Left lobe of liver (tissue), 2 donors: Measurements from ENCODE around the gene MEF2C. TPM values are rescaled to one million over a fixed set of nuclear protein-coding genes. Genes with fewer than 3 reads are reported as not detected.
A peak's percentile ranks its signal among the peaks of the same experiment; 100 is the strongest.

ENCODE experiments used
- ATAC-seq: fragments of 200-7000 bp; cut with Tn5 transposase; one replicate; pipeline ENCODE4 v1.9.1; 2020; ENCODE audit warnings: mild to moderate bottlenecking, moderate library complexity
- DNase-seq: peaks from one replicate; pipeline ENCODE4 v3.0.0-alpha.2; 2020; ENCODE audit warnings: low spot score
- total RNA-seq: library from RNA; stranded (reverse); gene quantifications from one replicate; pipeline ENCODE4 v1.2.1, GENCODE V29; 2021
- donor health status: DM: no; HTN: no; CAD: no; lungs with moderate emphysema.
- donor health status: DM: no; HTN: yes; CAD: no.

Gene MEF2C
- total RNA-seq, 1 donor from 2014 or later: 5.1 TPM

DNA sequence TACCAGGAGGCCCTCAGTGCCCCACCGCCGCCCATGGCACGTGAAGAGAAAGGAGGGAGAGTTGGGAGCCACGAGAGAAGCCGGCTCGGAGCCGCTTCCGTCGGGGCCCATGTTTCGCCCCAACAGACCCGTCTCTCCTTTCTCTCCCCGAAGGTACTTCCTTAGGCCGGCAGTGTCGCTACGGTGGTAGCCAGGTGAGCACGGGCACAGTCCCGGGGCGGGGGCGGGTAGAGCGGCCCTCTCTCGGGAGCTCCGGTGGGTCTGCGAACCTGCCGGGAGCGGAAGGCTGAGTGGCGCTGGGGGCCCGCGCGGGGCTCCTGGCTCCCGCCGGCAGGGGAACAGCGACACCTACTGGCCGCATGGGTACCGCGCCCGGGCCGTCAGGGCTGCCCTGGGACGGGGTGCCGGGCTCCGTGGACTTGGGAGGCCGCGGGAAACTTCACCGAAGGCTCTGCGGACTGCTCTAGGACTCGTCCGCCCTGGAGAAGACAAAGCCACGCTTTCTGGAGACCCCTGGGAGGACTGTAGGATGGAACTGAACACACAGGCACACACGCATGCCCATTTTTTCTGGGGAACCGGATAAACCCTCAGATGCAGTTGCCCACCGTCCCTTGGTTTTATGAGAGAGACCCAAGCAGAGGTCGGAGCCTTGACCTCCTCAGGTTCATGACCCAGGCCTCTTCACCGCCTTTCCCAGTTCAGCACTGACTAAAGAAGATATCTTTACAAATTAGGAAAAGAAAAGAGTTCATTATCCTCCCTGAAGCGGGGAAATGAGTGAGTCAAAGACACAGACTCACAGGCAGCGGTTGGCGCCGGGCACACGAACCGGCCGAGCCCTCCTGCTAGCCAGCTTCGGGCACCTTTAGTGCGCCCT, 202.5 kb downstream of the MEF2C start:
- DNase-seq (peak; percentile 77), ATAC-seq (peak; percentile 99)

DNA sequence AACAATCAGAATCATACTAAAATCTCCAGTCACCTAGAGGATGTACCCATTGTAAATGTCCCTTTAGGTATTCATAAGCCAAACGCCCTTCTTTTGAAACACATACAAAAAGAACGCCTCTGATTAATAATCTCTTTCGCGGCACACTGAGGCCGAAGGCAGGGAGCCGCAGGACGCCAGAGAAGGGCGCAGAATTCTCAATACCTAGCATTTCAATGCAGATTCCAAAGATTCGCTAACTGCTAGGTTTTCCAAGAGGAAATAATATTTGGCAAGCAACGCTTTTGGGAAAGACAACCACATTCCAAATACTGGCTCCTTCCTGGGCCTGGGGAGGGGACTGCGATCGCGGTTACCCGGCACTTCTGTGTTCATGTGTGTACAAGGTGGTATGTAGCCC, 203.3 kb downstream of the MEF2C start:
- DNase-seq: no peak
- ATAC-seq: no peak

DNA sequence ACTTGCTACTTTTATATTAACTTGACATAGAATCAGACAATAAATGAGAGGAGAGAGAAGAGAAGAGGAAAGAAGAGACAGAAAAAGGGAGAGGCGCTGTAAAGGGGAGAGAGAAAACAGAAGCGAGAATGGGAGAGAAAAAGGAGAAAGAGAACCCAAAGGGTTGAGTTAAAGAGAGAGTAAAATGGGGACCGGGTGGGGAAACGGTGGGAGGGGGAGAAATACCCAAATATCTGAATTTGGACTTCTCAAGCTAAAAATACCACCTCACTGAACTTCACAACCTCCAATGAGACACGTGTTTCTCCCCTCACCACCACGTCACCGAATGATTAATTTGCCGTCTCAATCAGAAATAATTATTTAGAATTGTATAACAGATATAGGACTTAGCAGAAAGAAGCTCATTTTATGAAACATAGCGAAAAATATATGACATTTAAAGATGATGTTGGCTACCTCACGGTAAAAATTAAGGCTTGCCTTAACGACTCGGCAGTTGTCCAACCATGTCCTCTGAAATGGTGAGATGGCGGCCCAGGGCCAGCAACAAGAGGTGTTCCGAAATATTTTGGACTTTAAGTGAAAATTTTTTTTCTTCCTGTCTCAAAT, 204.1 kb downstream of the MEF2C start:
- ATAC-seq (no peak), DNase-seq (no peak)

DNA sequence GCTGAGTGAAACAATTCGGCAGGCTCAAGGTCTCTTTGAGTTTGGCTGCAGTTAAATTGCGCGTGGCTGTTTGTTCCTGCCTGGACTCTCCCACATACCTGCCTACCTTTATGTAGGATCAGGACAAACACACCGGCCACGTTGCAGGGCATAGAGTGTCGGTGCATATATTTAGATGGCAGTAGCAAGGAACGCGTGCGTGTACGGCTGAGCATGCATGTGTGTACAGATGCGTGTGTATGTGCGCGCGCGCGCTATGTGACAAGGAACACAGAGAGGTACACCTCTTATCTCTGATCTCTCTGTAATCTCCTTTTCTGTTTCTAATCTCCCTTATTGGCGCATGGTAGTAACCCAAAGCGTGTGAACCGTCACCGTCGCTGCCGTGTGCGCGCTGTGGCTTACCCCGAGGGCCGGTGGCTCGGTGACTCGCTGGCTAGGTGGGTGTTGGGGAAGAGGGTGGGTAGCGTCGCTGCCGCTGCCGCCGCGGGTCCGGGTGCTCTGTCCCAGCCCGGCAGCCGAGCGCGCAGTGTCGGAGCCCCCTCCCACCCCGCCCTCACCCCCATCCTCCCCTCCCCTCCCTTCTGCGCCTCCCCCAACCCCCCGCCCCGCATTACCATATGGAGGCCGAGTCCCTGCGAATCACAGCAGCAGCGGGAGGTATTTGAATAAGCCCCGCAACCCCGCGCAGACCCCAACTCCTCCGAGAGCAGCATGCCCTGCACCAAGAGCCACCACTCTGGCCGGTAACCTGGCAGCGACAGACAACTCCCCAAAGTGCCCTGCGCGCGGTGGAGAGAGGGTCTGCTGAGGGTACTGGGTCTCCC, 204.8 kb downstream of the MEF2C start:
- no peak for DNase-seq
- ATAC-seq: no peak

DNA sequence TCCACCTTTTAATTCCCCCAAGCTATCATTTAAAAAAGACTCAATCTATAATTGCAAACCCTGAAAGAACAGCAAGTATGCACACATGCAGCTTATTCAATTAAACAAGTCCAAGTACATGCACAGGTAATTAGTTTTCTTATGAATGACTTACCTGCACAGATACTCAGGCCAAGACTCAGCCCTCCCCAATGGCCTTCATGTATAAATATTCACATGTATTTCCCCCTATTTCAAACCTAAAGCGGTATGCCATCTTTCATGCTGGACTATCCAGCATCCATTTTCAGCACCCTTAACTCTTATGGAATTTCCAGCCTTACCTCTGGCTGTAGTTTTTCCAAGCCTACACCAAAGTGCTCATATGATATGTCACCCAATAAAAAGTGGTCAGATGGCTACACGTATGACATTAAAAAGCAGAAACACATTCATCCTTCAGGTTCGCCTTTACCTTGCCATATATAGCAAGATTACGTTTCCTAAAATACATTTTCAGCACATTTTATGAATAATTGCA, 205.5 kb downstream of the MEF2C start:
- DNase-seq (no peak), ATAC-seq (no peak)

DNA sequence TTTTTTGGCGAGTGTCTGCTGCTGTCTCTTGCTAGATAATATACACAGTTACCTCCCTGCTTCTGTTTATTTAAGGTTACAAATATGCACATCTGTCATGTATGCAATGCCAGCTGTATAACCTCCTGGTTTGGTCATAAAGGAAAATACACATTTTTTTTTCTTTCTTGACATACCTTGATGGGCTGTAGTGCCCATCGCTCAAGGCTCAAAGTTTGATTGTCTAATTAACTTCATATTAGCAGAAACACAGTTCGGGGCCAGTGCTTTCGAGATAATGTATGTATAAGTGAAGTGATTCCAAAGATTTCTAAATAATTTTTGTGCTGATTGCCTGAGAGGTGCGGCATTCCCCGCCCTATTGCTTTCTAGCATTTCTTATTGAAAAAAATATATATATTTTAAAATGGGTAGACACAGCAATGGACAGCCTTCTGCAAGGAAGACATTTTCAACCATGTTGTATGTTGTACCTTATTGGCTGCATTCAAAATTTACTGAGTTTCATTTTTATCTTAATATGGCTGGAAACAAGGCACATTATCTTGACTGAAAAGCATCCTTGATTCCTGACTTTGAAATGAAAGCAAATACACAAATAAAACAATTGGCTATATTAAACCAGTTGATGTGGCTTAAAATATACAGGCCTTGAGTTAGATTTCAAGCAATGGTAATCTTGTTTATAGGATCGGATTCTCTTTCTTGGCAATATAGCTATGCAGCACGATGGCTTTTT, 206.2 kb downstream of the MEF2C start:
- ATAC-seq (no peak), DNase-seq (no peak)

DNA sequence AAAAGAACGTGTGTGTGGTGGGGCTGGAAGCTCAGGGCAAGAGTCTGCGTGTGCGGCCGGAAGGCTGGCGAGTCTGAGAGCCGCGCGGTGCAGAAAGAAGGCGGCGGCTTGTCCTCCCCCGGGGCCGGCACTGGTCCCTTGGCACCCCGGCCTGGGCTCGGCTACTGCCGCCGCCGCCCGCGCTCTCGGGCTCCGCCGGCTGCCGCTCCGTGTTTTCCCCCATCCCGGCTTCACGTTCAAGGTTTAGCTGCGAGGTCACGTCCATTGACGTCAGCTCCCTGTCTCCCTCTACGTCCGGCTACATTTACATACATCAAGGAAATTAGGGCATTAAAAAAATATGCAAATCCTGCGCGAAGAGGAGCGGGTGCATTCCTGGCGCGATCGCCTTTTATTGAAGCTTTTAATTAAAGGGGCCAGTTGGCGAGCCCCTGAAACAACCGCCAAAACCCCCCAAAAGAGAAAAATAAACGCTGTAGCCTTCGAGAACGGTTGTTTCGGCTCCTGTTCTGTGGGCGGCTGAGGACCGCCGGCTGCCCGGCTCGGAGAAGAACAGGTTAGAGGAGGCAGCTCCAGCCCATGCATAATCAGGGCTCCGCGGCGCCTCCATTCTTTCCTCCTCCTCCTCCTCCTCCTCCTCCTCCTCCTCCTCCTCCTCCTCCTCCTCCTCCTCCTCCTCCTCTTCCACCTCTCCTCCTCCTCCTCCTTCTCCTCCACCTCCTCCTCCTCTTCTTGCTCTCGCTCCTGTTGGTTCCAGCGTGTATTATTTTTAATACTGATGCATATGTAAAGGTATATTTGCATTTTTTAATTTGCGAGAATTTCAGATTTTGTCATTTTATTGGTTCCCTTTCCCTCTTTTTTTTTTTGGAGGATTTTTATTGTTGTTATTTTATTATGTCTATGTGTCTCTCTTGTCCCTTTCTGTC, 207.0 kb downstream of the MEF2C start:
- no peak for DNase-seq

DNA sequence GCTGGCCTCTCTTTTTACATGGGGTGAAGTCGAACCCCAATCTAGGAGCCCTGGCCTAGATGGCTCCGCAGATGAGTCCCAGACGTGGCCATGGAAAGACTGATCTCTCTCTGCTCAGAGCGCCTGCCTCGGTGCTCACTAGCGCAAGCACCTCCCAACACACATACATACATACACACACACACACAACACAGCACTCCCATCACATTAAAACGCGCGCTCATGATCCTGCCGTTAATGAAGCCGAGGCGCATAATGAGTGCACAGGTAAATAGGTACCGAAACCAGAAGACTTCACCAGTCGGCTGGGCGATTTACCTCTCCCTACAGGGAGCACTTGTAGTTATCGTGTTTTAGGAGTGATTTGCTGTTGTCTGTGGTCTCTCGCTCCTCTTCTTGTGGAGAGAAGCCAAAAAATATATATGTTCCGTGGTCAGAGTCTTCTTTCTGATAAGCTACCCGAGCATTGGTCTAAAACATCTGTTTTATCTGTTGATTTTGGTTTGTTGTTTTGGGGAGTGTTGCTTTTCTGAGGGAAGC, 207.7 kb downstream of the MEF2C start:
- DNase-seq (no peak), ATAC-seq (peak; percentile 43)

More for the DNA sequence above, 207.0 kb downstream of the MEF2C start:
- ATAC-seq: peak; percentile 38

DNA sequence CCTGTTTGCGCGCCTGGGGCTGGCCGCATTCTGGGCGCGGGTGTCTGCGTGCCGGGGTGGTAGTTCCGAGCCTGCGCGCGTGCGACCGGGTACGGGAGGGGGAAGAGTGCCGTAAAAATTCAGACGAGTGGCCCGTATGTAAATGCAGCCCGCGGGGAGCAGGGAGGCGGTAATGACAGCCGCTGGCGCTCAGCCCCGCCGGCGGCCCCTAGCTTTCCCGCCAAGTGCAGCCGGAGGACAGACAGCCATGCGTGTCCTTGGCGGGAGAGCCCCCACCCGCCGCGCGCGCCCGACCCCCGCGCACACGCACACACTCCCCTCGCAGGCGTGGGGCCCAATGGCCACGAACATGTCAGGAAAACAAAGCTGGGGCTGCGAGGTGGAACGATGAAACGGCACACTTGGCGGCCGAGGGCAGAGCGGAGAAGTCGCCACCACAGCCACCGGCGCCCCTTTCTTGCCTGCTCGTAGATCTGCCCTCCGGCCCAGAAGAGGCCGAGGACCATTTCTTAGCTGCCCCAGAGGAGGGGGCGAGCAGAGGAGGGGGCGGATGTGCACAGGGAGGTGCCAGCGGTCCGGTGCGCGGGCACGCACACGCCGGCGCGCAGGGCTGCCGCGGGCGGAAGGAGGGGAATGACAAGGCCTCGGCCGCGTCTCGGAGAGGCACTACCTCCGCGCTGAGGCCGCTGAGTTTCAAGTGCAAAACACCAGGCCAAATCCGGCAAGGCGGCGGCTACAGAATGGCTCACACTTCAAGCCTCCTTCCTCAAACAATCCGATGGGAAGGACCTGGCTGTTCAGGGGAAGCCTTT, 208.4 kb downstream of the MEF2C start:
- DNase-seq (no peak), ATAC-seq (peak; percentile 50)

DNA sequence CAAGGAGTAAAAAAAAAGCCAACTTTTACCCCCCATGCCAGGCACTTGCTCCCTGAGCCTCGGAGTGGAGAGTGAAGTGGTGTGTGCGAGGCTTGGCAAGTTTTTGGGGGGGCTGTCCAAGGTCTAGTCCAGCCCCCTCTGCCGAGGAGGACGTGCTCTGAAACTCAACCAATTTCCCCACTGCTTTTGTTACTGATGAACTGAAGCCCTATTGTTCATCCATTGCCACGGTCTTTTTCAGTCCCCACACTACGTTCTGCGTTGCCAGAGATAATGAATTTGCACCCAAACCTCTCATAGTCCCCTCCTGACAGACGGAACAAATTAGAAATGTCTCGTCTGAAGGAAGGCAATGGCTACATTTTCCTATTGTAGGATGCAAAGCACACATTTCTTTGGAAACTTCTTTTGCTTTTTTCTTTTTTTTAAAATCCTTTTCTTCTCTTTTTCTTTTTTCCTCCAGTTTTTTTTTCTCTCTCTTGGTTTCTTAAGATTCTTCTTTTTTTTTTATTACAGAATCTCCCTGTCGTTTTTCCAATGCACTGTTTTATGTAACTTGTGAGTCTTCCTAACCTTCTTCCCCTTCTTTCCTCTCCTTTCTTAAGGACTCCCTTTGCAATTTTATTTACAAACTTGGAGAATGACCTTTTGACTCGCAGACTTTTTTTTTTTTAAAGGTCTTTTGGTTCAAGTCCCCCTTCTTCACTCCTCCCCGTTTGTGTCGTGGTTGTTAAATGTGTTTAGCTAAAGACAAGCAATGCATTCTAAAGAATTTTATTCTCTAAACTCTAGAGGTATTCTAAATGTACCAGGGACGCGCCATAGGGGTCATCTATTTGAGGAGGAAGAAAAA, 209.5 kb downstream of the MEF2C start:
- DNase-seq: no peak
- ATAC-seq: no peak

DNA sequence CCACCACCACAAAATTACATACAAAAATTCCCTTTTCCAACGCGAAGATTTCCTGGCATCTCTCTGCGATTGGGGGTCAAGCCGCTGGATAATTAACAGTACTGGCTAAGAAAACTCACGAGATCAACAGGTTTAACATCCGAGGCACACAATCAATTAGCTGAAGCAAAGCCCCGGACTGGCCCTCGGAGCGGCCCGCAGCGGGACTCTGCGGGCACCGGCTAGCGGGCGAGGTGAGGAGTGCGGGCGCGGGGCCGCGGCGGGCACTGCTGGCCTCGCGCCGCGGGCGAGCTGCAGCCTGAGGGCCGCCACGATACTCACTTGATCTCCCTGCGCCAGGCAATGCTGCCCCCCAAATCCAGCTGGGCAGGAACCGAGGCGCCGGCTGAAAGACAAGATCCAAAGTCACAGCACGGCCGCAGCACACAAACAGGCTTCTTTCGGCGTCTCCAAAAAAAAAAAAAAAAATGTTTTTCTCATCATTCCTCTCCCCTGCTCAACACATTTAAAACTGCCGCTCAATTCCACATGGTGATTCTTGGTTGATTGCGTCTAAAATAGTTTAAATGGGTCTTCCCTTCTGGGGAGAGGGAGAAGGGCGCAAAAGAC, 210.2 kb downstream of the MEF2C start:
- no peak for ATAC-seq

DNA sequence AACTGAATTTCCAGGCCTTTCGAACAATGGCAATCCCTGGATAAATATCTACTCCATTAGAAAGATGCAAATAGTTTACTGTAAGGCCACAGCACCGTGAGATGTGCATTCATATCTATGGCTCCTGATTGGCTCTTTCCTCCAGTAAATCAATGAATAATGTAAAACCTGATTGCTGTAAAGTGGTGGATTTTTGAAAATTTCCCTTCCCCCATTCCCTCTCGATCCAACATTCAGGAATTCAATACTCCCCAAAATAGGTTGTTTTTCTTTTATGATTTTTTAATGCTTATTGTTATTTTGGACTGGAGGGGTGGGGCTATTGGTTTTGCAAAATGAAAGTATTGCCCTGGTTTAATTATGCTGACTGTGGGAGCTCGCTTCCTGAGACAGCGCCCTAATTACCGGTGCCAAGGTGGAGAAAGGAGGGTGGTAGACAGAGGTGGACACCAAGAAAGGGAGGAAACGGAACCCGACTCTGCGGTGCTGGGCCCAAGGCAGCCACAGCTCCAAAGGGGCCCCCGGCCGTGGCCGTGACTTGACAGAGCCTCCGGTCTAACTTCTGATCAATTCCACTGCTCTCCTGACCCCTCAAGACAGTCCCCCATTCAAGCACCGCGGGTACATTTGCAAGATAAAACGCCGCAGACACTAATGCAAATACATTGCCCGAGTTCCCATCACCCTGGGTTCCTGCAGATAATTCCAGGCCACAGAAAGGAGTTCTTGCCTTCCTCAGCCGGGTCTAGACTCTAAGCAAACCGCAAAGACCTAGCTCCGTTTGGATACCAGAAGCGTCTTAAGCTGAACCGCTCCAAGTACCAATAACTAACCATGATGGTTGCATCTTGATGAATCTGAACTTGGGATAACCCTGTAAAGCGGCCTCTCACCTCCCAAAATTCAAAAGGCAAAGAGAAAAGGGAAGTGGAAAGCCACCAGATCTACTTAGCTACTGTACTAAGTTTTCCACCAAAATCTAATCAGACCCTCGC, 211.2 kb downstream of the MEF2C start:
- DNase-seq (no peak), ATAC-seq (no peak)

More for the DNA sequence above, 210.2 kb downstream of the MEF2C start:
- no peak for DNase-seq

DNA sequence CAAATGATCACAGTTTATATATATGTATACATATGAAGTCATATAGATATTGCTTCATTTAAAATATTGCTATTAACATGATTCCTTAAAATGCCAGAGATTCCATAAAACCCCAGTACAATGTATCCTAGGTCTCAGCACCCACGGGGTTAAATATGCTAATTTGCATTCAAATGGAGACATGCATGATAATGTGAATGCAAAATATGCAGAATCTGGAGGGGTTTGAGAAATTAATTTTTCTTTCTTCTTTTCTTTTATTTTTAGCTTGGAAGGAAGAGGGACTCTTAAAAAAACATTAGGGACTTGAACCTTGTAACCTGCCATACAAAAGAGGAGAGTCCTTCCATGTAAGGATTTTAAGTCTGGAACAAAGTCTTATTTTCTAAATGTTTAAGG, 211.9 kb downstream of the MEF2C start:
- no peak for DNase-seq
- ATAC-seq: no peak

DNA sequence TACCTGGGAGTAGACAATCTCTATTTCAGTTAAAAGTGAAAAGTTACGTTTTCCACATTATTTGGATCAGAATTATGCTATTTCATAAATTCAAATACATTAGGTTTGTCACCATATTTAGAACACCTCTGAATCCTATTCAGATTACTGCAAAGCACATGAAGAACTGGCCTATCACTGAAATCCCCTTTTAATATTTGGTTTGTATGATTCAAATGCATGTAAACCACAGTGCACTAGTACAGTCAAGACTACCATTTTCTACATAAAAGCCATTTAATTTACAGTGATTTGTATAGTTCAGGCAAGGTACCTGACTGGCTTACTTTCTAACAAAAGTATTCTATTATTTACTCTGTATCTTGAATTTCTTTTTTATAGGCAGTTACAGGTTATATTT, 212.5 kb downstream of the MEF2C start:
- ATAC-seq (no peak), DNase-seq (no peak)

DNA sequence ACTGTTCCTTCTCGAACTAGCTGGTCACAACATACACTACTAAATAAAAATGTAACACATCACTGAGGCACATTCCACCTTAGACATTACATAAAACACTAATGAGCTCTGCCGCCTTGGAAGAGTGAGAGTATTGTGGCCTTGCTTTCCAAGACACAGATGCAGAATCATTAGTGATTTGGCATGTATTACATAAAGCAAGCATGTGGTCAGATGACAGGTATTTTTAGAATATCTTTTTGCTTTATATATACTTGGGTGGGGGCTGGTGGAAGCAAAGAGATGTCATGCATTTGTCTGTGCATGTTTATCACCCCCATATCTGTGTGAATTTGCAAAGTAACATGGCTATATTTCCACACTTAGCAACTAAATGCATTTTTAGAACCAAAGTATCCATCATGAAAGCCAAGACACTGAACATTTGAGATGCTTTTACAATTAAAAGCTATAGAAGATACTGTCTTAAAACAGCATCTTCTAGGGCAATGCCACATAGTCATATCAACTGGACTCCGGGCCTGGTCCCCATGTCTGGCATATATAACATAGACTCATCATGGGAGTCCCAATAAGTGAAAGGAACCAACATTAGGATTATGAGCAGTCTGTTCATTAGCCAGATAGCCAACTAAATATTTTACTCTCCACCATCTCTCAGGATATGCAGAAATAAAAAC, 213.5 kb downstream of the MEF2C start:
- no peak for ATAC-seq
- no peak for DNase-seq
